SH-SY5Y (cell line): ENCODE results near the gene PHF20.

Experiments
- GATA2 ChIP-seq: IDR thresholded peaks from 2 replicates; pipeline ENCODE4 v1.6.1; 2011; ENCODE audit warnings: mild to moderate bottlenecking, low read depth, low read length
- GATA3 ChIP-seq: IDR thresholded peaks from 2 replicates; pipeline ENCODE4 v1.6.1; 2011; ENCODE audit warnings: low read depth, mild to moderate bottlenecking, low read length, moderate library complexity

DNA sequence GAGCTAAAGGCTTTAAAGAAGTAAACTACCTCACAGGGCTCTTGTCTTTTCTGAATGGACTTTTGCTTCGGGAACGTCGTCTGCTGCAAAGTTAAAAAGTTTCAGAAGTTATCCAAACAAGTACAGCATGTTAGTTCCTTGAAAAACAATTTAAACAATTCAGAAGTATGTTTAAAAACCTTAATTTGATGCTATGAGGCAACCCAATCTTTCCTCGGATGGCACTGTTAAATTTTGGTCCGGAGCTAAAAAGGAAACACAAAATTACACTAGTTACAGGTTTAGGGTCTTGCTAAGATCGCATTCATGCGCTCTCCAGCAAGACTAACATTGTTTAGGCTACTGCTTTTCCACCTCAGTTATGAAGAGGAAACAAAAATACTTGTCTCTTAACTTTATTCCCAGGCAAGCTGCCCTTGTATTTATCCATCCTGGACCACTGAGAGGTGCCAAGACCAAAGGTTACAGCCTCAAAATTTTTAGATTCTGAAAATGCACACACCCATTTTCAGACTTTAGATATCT, 42.5 kb upstream of the PHF20 start:
- no peak for TF ChIP-seq GATA2
- no peak for TF ChIP-seq GATA3
